OCI-LY7 (cell line): Measurements from ENCODE around the gene NRXN2. TPM values are rescaled to one million over a fixed set of nuclear protein-coding genes. Genes with fewer than 3 reads are reported as not detected.

Source experiments
- BruUV-seq: library from RNA; stranded (reverse); fragments of 400-500 nt; replicated peaks from 2 replicates; lab custom pipeline; 2021; lab: Mats Ljungman, UMichigan
- CTCF ChIA-PET: fragments of 300-600 bp; sonication (Branson Sonifier 250); formaldehyde crosslinking; loops from one replicate; lab custom pipeline; 2022; ENCODE audit warnings: antibody characterized with exemption; ENCODE audit not compliant: unreplicated experiment; lab: Charles Lee
- POLR2A ChIA-PET: fragments of 300-600 bp; sonication (Branson Sonifier 250); formaldehyde crosslinking; loops from one replicate; lab custom pipeline; 2022; ENCODE audit warnings: antibody characterized with exemption; lab: Charles Lee
- DNase-seq: peaks from one replicate; pipeline ENCODE4 v3.0.0-alpha.2; 2015; ENCODE audit warnings: low spot score
- H2AFZ ChIP-seq: fragments of 200-600 bp; sonication (generic), shearing (Covaris generic); 2 replicates; pipeline ENCODE4 v1.6.1; 2014; ENCODE audit warnings: mild to moderate bottlenecking, antibody characterized with exemption, low read length, moderate library complexity
- H3K27ac ChIP-seq: fragments of 200-600 bp; sonication (generic); 2 replicates; pipeline ENCODE4 v1.5.1; 2014; ENCODE audit warnings: mixed run types, low read depth, mild to moderate bottlenecking, moderate library complexity, low read length, inconsistent platforms; ENCODE audit not compliant: poor library complexity, severe bottlenecking
- H3K36me3 ChIP-seq: fragments of 200-600 bp; sonication (generic); 2 replicates; pipeline ENCODE4 v1.6.1; 2014; ENCODE audit warnings: mild to moderate bottlenecking, antibody characterized with exemption, low read length, moderate library complexity, mixed read lengths; ENCODE audit not compliant: insufficient read depth
- H3K4me1 ChIP-seq: fragments of 200-600 bp; sonication (generic); 2 replicates; pipeline ENCODE4 v1.5.1; 2014; ENCODE audit warnings: mild to moderate bottlenecking, low read length; ENCODE audit not compliant: insufficient read depth, poor library complexity, severe bottlenecking
- H3K4me2 ChIP-seq: fragments of 200-600 bp; sonication (generic); 2 replicates; pipeline ENCODE4 v1.6.1; 2014; ENCODE audit warnings: mild to moderate bottlenecking, low read length
- H3K4me3 ChIP-seq: fragments of 200-600 bp; sonication (generic); 2 replicates; pipeline ENCODE4 v1.5.1; 2014; ENCODE audit warnings: mild to moderate bottlenecking, low read depth, low read length; ENCODE audit not compliant: poor library complexity, severe bottlenecking
- H3K79me2 ChIP-seq: fragments of 200-600 bp; sonication (generic); 2 replicates; pipeline ENCODE4 v1.6.1; 2016; ENCODE audit warnings: low read depth, mild to moderate bottlenecking, low read length, moderate library complexity, mixed read lengths; ENCODE audit not compliant: insufficient read depth
- H3K9me2 ChIP-seq: fragments of 200-600 bp; sonication (generic); 2 replicates; pipeline ENCODE4 v1.6.1; 2016; ENCODE audit warnings: mild to moderate bottlenecking, low read length, mixed read lengths; ENCODE audit not compliant: insufficient read depth
- H3K9me3 ChIP-seq: fragments of 200-600 bp; sonication (generic); 2 replicates; pipeline ENCODE4 v1.6.1; 2014; ENCODE audit warnings: mild to moderate bottlenecking, mixed run types, low read length, mixed read lengths
- H4K20me1 ChIP-seq: fragments of 200-600 bp; sonication (generic); 2 replicates; pipeline ENCODE4 v1.6.1; 2014; ENCODE audit warnings: mild to moderate bottlenecking, antibody characterized with exemption, low read length, moderate library complexity, mixed read lengths; ENCODE audit not compliant: insufficient read depth
- EZH2phosphoT487 ChIP-seq: fragments of 200-600 bp; sonication (generic); IDR thresholded peaks from 2 replicates; pipeline ENCODE4 v1.6.1; 2018; ENCODE audit warnings: low read depth, borderline replicate concordance, mild to moderate bottlenecking, mixed run types, antibody characterized with exemption, low read length, moderate library complexity, mixed read lengths
- intact Hi-C: fragments of 100-400 bp; cut with micrococcal nuclease; formaldehyde crosslinking; loops from one replicate; pipeline ENCODE4 v1.10.0; 2022; ENCODE audit not compliant: unreplicated experiment
- total RNA-seq, 2 experiments: library from RNA; depleted of rRNA in 1 of 2; stranded (reverse); fragments of >200 nt in 1 of 2; shearing (Covaris generic) in 1 of 2; gene quantifications; 2 replicates each; pipeline ENCODE4 v1.2.3, GENCODE V29; 2014 to 2022
- TF ChIP-seq, protein P1 (sequence below): fragments of 200-600 bp; sonication (generic); conservative IDR thresholded peaks from 2 replicates; pipeline ENCODE4 v1.5.1; 2014; ENCODE audit warnings: mild to moderate bottlenecking, antibody characterized with exemption, low read length, moderate library complexity, mixed read lengths

NRXN2 gene
- total RNA-seq, 2 experiments from 2014 or later = 2.4 to 3.3 TPM

DNA sequence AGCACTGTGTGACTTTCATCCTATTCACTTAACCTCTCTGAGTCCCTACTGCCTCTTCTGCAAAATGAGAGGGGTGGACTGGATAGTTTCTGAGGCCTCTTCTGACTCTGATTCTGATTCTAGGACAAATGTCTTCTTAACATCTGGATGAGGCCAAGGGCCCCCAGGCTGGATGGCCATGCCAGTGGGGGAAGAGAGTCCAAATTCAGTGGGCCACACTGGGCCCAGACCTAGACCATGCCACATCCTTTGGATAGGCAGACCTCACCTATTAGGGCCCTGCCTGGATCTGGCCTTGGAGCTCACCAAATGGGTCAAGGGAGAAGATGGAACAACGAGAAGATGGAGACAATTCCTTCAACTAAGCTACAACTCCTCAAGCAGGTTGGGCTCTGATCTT is 24.6 kb downstream of the NRXN2 start:
- Histone ChIP-seq H3K4me2 (no peak overlapping the region), H2AFZ (no peak overlapping the region), H3K9me2 (no peaks in the 10 kb centered on the region), H3K9me3 (no peaks in the 10 kb centered on the region), H3K79me2 (no peaks in the 10 kb centered on the region), H4K20me1 (no peaks in the 10 kb centered on the region), H3K36me3 (no peaks in the 10 kb centered on the region), H3K27ac (no peak overlapping the region), H3K4me1 (peaks cover 23% of the 10 kb centered on the region), H3K4me3 (no peak overlapping the region)
- ChIA-PET CTCF (interaction anchor here (1.5 kb wide), 1 partner anchor 10 kb away, joined by 6 read pairs; no protein-coding TSS in a partner anchor), POLR2A (interaction anchor here (0.9 kb wide), 1 partner anchor 45 kb away, joined by 3 read pairs; the partner anchor contains the start of gene RASGRP2)
- DNase-seq = no peak
- BruUV-seq = no TSS peak
- no peak for TF ChIP-seq EZH2phosphoT487
- TF ChIP-seq, protein P1, sequence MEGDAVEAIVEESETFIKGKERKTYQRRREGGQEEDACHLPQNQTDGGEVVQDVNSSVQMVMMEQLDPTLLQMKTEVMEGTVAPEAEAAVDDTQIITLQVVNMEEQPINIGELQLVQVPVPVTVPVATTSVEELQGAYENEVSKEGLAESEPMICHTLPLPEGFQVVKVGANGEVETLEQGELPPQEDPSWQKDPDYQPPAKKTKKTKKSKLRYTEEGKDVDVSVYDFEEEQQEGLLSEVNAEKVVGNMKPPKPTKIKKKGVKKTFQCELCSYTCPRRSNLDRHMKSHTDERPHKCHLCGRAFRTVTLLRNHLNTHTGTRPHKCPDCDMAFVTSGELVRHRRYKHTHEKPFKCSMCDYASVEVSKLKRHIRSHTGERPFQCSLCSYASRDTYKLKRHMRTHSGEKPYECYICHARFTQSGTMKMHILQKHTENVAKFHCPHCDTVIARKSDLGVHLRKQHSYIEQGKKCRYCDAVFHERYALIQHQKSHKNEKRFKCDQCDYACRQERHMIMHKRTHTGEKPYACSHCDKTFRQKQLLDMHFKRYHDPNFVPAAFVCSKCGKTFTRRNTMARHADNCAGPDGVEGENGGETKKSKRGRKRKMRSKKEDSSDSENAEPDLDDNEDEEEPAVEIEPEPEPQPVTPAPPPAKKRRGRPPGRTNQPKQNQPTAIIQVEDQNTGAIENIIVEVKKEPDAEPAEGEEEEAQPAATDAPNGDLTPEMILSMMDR = no peak
- intact Hi-C loops = no loop called here

DNA sequence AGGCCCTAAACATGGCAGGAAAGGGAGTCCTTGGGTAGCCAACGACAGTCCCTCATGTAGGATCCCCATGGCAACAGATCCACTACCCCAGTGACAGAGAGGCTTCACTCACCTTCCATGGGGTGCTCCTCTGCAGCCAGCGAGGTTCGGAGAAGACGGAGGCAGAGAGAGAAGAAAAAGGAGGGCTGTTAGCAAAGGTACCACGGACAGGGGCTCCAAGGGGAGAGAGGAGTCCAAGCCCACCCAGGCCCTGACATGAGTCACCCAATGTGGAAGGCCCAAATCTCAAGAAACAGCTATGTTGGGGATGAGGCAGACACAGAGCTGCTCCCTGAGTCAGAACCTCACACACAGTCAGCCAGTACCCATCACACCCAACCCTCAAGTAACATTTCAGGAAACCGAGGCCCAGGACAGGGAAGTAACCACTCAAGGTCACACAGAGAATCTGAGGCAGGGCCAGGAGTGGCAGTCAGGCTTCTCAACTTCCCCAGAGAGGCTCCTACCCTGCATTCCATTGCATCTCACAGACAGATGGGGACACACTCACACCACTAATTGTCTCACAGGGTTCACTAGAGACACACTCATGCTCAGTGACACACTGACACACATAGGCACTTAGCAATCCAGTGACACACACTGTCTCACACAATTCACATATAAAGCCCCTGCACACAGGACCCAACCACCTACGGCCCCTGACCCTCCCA is 25.2 kb downstream of the NRXN2 start:
- Histone ChIP-seq H3K79me2 (no peaks in the 10 kb centered on the region), H4K20me1 (no peaks in the 10 kb centered on the region), H3K36me3 (no peaks in the 10 kb centered on the region), H3K4me2 (no peak overlapping the region), H3K4me1 (peaks cover 29% of the 10 kb centered on the region), H3K9me2 (no peaks in the 10 kb centered on the region), H3K9me3 (no peaks in the 10 kb centered on the region), H2AFZ (no peak overlapping the region), H3K4me3 (no peak overlapping the region), H3K27ac (no peak overlapping the region)
- POLR2A ChIA-PET = interaction anchor here (0.9 kb wide), 1 partner anchor 46 kb away, joined by 3 read pairs; the partner anchor contains the start of gene RASGRP2
- intact Hi-C loops = no loop called here
- no peak for DNase-seq
- no TSS peak for BruUV-seq
- TF ChIP-seq EZH2phosphoT487 = no peak
- TF ChIP-seq, protein P1 = no peak
- CTCF ChIA-PET = interaction anchor here (1.5 kb wide), 1 partner anchor 9 kb away, joined by 6 read pairs; no protein-coding TSS in a partner anchor

DNA sequence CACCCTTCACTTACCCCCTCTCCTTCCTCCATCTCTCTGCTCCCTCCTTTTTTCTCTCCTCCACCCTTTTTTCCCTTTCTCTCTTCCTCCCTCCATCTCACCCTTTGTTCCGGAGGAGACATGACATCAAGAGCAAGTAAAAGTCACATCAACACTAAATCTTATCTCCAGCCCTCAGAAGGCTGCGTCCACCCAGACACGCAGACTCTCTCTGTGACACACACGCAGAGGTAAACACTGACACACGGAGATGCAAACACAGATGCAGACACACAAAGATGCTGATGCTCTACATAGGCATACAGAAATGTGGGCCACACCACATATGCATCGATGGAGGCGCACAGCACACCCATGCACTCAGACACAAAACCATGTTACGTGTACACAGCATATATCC is 27.0 kb downstream of the NRXN2 start:
- no peak for TF ChIP-seq EZH2phosphoT487
- TF ChIP-seq, protein P1 = no peak
- Histone ChIP-seq H3K79me2 (no peaks in the 10 kb centered on the region), H2AFZ (no peak overlapping the region), H4K20me1 (no peaks in the 10 kb centered on the region), H3K4me1 (peaks cover 29% of the 10 kb centered on the region), H3K36me3 (no peaks in the 10 kb centered on the region), H3K9me2 (no peaks in the 10 kb centered on the region), H3K4me2 (no peak overlapping the region), H3K27ac (no peak overlapping the region), H3K4me3 (no peak overlapping the region), H3K9me3 (no peaks in the 10 kb centered on the region)
- ChIA-PET POLR2A (no interaction called here), CTCF (no interaction called here)
- intact Hi-C loops = no loop called here
- DNase-seq = no peak
- BruUV-seq = no TSS peak
